ENCODE measurements around the gene SYNPO2.
A peak's percentile ranks its signal among the peaks of the same experiment; 100 is the strongest.
"Not testable (repeated sequence)": the region's sequence is repeated elsewhere in the genome, so short reads cannot be mapped to it uniquely, and the experiment has no call there.

Gene SYNPO2

GRCh38 chr4:118878507-118878906 lies 10.1 kb upstream of the SYNPO2 start:
- DNase-seq (ENCODE audit: low read depth, low spot score): not testable (repeated sequence)

DNA sequence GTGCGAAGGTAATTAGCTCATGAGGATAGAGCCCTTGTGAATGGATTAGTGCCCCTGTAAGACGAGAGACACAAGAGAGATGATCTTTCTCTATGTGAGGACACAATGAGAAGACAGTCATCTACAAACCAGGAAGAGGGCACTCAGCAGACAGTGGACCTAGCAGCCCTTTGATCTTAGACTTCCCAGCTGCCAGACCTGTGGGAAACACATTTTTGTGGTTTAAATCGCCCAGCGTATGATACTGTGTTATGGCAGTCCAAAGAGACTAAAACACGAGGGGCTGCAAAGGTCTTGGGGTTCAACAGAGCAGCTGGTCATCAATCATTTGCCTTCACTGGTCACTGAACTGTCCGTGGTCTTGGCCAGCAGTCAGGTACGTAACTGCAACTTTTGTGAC lies 9.2 kb upstream of the SYNPO2 start:
- no peak for DNase-seq (ENCODE audit: low read depth, low spot score)

DNA sequence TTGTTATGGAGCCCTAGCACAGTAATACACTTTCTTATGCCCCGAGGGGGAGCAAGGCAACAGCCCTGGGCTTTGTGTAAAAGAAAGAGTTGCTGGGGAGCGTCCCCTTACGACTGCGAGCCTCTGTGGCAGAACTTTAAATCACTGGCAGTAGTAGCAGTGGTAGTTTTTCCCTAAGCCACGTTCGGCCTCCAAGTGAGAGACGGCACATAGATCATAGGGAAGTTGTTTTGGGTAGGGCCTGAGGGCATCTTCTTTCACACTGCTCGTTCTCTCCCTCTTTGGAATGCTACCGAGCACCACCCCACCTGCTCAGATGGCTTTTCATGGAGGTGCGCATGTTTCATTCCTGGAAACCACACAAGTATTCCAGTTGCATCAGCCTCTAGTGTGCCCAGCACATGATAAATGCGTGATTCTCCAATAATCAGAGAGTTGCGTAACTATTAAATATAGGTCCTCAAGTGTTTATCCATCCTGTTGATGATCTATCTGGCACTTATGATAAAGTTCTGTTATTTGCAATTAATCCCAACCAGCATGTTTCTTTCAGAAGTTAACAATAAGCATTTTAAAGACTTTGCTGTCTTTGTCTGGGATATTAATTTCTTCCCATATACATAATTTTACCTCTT lies 7.0 kb upstream of the SYNPO2 start:
- no peak for DNase-seq (ENCODE audit: low read depth, low spot score)

DNA sequence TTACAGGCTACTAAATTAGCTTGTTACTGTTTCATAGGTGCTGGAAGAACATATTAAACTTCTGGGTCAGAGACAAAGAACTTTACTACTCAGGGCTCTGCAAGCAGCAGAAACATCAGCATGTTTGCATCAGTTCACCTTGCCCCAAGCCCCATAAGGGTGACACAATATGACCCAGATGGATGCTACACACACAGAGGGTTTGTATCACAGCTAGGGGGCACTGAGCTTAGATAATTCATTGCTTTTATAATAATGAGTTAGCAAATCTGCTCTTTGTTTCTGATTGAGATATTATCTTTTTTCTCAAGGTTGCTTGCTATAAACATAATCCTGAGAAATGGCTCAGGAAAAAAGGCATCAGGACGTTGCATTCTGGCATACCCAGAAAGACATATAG lies 4.8 kb upstream of the SYNPO2 start:
- DNase-seq (ENCODE audit: low read depth, low spot score): no peak

DNA sequence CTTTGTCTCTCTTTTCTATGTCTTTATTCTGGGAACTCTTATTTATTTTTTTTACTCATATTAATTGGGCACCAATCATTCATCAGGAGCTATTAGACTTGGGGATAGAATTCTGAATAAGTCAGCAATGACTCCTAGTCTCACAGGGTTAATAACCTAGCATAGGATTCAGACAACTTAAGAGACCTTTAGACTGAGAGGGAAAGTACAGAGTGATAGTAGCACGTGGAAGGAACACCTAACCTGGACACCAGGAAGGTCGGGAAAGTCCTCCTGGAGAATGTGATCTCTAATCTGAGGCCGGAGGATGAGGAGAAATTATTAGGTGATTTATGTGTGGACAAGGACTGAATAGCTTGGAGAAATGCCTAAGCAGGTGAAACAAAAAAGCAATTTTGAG lies 3.9 kb upstream of the SYNPO2 start:
- DNase-seq (ENCODE audit: low read depth, low spot score): no peak

- no peak for DNase-seq (ENCODE audit: low read depth, low spot score)
Measured at GRCh38 chr4:118889312-118889691, 648 bp downstream of the SYNPO2 start.

DNA sequence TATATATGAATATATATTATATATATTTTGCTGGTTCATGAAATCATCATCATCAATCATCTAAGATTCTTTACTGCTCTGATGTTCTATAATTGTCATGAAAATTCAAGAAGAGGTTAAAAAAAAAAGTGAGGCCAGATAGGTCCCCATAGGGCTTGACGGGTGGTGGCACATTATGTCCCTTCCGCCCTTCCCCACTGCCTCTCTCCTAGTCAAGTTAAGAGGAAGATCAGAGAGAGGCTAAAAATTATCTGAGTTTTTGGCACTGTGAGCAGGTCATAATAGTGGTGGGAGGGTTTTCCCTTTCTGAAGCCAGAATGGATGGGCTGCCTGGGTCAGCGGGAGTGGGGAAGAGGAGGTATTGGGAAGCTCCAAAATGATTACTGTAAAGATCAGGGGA lies 5.4 kb downstream of the SYNPO2 start:
- no peak for DNase-seq (ENCODE audit: low read depth, low spot score)

DNA sequence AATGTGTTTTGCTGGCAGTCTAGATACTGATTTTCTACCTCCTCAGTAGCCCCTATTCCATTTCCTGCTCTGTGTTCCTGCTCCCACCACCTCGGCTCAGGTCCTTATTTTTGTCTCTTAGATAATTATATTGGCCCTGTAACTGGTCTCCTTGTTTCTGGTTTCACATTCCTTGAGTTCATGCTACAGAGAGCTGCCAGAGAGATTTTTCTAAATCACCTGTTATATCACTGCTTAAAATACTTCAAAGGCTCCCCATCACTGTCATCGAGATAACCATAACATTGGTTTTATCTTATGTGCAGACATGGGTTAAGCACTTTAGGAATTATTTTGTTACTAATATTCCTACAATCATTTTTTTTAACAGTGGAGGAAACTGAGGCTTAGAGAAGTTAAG lies 9.6 kb downstream of the SYNPO2 start:
- no peak for DNase-seq (ENCODE audit: low read depth, low spot score)

DNA sequence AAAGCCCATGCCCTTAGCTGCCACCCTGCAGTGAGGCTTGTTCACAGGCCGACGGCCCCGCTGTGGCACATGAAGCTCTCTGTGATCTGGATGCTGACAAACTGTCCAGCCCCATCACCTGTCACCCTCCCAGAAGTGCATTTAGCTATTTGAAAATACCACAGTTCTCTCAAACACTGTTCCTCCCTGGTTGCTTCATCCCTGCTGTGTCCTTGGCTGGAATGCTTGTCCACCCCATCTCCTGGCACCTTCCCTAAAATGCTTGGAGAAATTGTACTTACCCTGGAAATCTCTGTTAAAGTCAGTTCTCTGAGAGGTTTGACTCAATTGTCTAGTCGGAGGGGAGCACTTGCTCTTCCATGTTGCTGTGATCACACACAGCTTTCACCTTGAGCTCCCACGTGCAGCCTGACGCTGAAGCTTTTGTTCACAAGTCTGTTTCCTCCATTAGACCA lies 10.1 kb downstream of the SYNPO2 start:
- no peak for DNase-seq (ENCODE audit: low read depth, low spot score)

DNA sequence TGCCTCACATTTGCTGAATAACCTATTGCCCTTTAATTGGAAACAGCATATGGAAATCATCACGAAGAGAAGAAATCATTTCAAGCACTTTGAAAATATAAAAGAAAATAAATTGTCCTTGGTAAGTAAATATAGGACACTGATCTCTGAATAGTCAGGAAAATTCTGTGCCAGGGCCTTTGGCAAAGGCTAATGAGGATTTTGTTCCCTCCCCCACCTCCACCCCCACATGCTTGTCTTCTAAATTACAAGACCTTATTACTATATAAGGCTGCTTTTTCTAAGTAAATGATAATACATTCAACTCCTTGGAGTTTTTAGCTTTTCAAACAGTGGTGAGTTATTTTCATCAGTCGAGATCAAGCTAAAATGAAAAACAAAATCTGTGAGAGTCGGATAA lies 15.8 kb downstream of the SYNPO2 start:
- DNase-seq (ENCODE audit: low read depth, low spot score): no peak

DNA sequence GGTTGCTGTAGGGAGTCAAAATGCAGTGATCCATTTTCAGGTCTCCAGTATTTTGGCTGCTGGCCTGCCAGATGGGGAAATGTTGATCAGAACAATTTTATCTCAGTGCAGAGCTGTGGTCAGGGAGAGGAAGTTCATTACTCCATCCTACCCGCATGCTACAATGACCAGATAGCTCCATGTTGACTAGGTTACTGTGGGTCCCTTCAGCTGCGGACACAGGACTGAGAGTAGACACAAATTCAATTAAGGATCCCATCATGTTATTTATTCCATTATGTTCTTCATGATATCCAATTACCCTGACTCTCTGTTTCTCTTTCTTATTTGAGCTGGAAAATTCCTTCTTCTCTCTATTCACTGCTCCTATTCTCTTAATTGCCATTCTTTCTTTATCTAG lies 16.3 kb downstream of the SYNPO2 start:
- DNase-seq (ENCODE audit: low read depth, low spot score): no peak

DNA sequence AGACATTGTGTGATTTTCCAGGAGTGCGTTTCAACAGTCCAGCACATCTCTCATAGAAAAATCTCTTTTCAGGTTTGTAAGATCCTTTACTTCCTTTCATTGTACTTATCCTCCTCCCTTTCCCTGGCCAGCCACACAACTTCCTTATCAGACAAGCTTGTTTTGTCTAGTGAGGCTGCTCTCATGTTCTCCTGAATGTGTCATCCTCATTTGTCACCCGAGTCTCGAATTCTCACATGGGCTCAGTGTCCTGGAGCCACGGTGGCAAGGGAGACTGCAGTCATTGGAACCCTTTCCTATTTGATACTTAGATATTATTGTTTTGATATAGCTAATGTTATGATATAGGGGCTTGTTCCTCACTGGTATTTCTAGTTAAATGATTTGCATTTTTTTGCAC lies 16.9 kb downstream of the SYNPO2 start:
- no peak for DNase-seq (ENCODE audit: low read depth, low spot score)

DNA sequence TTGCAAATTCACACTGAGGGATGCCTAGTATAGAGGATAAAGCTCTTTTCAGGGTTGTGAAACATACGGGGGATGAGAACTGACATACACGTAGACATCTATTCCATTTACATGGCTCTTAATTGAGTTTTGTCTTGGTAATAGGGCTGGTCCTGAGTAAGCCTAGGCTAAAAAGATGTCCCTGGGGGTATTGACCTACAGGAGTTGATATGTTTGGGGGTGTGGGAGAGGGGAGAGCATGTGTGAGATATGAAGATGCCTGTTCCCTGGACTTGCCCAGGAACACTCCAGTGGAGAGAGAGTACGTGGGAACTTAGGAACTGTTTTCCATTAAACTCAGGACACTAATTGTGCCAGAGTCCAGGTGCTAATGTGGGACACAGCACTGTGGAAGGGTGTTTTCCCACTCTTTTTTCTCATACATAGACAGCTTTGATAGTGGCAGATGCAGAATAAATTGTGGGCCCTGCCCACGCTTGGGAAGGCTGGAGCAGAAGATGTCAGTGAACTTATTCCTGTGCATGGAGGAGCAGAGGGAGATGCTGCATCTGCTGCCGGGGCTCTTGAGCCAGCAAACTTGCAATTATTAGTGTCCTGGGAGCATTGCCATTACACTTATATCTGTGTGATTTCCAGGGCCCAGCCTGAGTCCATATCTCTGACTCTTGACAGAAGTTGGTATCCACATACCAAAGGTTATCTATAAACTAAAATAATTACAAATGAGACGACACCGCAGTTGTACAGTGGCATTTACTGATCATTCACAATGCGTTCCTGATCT lies 20.7 kb downstream of the SYNPO2 start:
- DNase-seq (ENCODE audit: low read depth, low spot score): no peak

DNA sequence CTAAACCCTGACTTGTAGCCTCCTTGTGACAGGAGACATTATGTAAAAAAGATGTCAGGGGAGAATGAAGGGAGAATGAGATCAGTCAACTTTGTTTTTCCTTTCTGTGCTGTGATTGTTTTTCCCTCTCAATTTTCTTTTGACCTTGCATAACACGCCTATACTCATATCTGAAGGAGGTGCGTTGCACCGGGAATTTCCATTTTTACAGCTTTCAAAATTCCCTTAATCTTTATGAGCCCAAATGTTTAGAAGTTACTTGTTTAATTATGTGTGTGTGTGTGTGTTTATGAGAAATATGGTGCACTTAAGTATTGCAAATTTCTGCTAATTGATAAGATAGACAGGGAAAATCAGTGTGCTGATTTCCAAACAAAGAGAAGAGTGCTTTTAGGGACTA lies 21.6 kb downstream of the SYNPO2 start:
- DNase-seq (ENCODE audit: low read depth, low spot score): no peak

DNA sequence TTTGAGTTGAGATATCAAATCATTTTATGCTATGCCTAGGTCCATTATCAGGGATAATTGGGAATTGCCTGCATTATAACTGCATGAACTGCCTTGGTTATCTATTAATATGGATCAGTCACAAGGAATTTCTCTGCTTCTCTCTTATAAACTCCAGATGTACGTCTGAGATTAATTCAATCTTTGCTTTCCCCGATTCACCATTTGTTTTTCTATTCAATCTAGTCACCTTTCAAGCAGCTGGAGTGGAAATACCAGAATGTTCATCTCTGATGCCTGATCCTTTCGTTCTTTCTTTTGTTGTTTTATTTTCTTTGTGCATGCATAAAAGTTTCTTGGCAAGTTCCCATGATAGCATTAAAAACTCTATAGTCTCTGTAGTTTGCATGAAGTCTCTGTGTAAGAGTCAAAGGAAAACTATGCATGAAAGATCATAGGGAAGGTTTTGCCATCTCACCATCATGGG lies 22.6 kb downstream of the SYNPO2 start:
- DNase-seq (ENCODE audit: low read depth, low spot score): no peak

DNA sequence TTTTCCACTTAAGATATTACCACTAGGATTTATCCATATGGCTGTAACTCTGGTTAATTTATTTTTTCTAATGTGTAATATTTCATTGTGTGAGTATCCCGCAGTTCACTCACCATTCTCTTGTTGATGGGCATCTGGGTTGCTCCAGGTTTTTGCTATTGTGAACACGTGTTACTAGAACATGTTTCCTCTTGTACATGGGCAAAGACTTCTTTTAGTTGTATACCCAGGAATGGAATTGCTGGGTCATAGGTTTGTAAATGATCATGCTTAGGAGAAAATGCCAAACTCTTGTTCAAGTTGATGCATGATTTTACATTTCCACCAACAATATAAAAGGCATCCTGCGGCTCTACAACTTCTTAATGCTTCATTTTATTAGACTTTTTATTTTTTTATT lies 26.8 kb downstream of the SYNPO2 start:
- no peak for DNase-seq (ENCODE audit: low read depth, low spot score)

DNA sequence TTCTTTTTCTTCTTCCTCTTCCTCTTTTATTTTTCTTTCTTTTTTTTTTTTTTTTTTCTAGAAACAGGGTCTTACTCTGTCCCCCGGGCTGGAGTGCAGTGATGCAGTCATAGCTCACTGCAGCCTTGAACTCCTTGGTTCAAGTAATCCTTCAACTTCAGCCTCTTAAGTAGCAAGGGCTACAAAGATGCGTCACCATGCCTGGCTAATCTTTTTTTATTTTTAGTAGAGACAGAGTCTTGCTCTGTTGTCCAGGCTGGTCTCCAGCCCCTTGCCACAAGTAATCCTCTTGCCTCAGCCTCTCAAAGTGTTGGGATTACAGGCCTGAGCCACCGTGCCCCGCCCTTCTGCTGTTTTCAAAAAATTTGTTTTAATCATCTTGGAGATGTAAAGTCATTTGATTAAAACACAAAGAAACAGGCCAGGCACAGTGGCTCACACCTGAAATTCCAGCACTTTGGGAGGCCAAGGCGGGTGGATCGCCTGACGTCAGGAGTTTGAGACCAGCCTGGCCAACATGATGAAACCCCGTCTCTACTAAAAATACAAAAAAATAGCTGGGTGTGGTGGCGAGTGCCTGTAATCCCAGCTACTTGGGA lies 28.1 kb downstream of the SYNPO2 start:
- no peak for DNase-seq (ENCODE audit: low read depth, low spot score)

DNA sequence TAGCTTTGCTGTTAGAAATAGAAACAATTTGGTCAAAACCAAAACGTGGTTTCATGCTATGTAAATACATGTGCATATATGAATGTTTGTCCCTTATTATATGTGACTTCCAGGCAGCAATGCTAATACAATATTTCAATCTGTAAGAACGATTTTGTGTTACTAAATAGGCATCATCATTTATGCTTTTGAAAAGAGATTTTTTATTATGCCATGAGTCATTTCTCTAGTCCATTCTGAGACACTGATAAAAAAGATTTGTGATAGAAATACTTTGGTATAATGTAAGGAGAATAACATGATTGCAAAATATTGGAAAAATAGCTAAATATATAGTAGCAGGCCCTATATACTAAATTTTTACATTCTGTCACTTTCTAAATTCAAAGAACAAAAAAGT lies 28.9 kb downstream of the SYNPO2 start:
- no peak for DNase-seq (ENCODE audit: low read depth, low spot score)

DNA sequence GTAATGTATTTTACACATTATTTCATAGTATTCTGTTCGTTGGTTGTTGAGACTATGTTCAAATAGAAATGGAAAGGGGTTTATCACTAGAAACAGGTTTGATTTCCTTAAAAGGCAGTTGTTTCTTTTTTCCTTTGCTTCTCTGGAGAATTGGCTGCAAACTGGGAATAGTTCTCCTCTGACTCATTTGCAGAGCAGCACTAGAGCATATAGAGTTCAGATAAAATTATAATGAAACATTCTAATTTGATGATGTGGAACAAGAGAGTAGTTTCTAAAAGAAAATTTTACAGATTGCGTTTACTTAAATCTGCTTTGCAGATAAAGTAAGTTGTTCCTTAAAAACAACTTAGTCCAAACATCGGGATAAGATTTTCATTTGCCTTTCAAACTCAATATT lies 29.7 kb downstream of the SYNPO2 start:
- peak; percentile 44 for DNase-seq (ENCODE audit: low read depth, low spot score)

DNA sequence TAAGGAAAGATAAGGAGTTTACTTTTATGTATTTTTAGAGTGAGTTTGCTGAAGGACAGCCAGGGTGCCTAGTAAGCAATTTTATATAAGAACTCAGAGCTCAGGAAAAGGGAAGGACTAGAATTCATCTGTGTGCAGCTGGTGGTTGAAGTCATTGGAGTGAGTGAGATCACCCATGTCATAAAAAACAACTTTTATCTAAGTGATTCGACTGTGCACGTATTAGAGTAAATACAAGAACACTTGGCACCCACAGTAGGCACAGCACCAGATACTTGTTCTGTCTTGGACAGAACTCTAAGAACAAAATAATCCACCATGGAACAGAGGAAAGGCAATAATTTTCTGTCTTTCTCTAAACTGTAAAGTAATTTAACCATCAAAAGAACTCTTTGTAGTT lies 31.6 kb downstream of the SYNPO2 start:
- DNase-seq (ENCODE audit: low read depth, low spot score): no peak

DNA sequence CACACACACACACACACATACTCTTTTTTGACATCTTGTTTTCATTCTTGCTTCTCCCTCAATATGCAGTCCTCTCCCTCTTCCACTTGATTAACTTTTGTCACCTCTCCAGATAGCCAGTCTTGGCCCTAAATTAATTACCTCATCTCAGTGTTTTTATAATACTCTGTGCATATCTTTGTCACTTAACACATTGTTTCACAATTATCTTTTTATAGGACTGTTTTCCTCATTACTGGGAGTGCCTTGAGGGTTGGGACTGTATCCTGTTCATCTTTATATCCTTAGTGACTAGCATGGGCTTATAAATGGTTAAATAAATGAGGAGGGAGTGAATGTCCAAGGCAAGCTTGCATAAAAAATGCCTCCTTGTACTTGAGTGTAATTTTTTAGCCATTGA lies 33.1 kb downstream of the SYNPO2 start:
- no peak for DNase-seq (ENCODE audit: low read depth, low spot score)

DNA sequence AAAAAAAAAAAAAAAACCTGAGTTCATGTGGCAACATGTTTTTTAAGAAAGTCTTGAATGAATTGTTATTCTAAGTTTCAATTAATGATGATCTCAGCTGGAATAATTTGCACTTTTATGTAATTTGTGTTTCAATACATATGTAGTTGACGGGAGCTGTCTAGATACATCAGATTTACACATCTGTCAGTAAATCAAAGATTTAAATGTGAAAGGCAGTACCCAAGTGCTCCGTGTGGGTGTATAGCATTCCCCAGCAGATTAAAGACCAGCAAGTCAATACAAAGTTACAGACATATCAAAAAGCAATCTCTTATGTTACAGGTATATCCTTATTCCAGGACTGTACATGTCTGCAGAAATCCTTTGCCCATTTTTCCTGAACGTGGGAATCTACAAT lies 35.2 kb downstream of the SYNPO2 start:
- no peak for DNase-seq (ENCODE audit: low read depth, low spot score)

GRCh38 chr4:118927974-118928373 lies 39.3 kb downstream of the SYNPO2 start:
- no peak for DNase-seq (ENCODE audit: low read depth, low spot score)
